Neural progenitor cell (in vitro differentiated cells): ENCODE data around the gene TSC22D2. TPM values are rescaled to one million over a fixed set of nuclear protein-coding genes. Genes with fewer than 3 reads are reported as not detected.

Experiments
- DNase-seq: peaks from one replicate; pipeline ENCODE4 v3.0.0-alpha.2; 2016; ENCODE audit warnings: low spot score
- H2AFZ ChIP-seq: fragments of 200-600 bp; sonication (generic); replicated peaks from 2 replicates; pipeline ENCODE4 v1.6.1; 2016; ENCODE audit warnings: antibody characterized with exemption
- H3F3A ChIP-seq: fragments of 200-600 bp; sonication (generic); 2 replicates; pipeline ENCODE4 v1.6.1; 2016; ENCODE audit warnings: antibody characterized with exemption, low read depth
- H3K27ac ChIP-seq: fragments of 200-600 bp; sonication (generic); 2 replicates; pipeline ENCODE4 v1.5.1; 2016; ENCODE audit warnings: mild to moderate bottlenecking
- H3K27me3 ChIP-seq: fragments of 200-600 bp; sonication (generic); 2 replicates; pipeline ENCODE4 v1.6.1; 2016; ENCODE audit warnings: mild to moderate bottlenecking, moderate library complexity
- H3K36me3 ChIP-seq: fragments of 200-600 bp; sonication (generic); 2 replicates; pipeline ENCODE4 v1.5.1; 2016
- H3K4me1 ChIP-seq: fragments of 200-600 bp; sonication (generic); 2 replicates; pipeline ENCODE4 v1.6.1; 2016; ENCODE audit warnings: mixed run types
- H3K4me2 ChIP-seq: fragments of 200-600 bp; sonication (generic); 2 replicates; pipeline ENCODE4 v1.6.1; 2016
- H3K4me3 ChIP-seq: fragments of 200-600 bp; sonication (generic); 2 replicates; pipeline ENCODE4 v1.5.1; 2016
- H3K79me2 ChIP-seq: fragments of 200-600 bp; sonication (generic); 2 replicates; pipeline ENCODE4 v1.6.1; 2016; ENCODE audit warnings: low read depth
- H3K9ac ChIP-seq: fragments of 200-600 bp; sonication (generic); 2 replicates; pipeline ENCODE4 v1.6.1; 2016
- H3K9me3 ChIP-seq: fragments of 200-600 bp; sonication (generic); 2 replicates; pipeline ENCODE4 v1.5.1; 2016; ENCODE audit warnings: low read depth
- H4K20me1 ChIP-seq: fragments of 200-600 bp; sonication (generic); 2 replicates; pipeline ENCODE4 v1.6.1; 2016; ENCODE audit warnings: low read depth
- H3K27ac Mint-ChIP-seq: 3 replicates; pipeline ENCODE4 v1.8.0; 2021; ENCODE audit warnings: mixed read lengths
- H3K27me3 Mint-ChIP-seq: 2 replicates; pipeline ENCODE4 v1.8.0; 2022; ENCODE audit warnings: low read depth, mild to moderate bottlenecking, inconsistent platforms, moderate library complexity, mixed read lengths; ENCODE audit not compliant: insufficient read depth
- H3K36me3 Mint-ChIP-seq: 3 replicates; pipeline ENCODE4 v1.8.0; 2021; ENCODE audit warnings: mixed read lengths
- H3K4me1 Mint-ChIP-seq: 3 replicates; pipeline ENCODE4 v1.8.0; 2021; ENCODE audit warnings: mixed read lengths
- H3K4me3 Mint-ChIP-seq: 3 replicates; pipeline ENCODE4 v1.8.0; 2021; ENCODE audit warnings: mild to moderate bottlenecking, moderate library complexity, mixed read lengths
- H3K9me3 Mint-ChIP-seq: 3 replicates; pipeline ENCODE4 v1.8.0; 2020; ENCODE audit warnings: mixed read lengths
- CTCF ChIP-seq: fragments of 200-600 bp; sonication (generic); IDR thresholded peaks from 2 replicates; pipeline ENCODE4 v1.5.1; 2017; ENCODE audit warnings: antibody characterized with exemption, mild to moderate bottlenecking
- EZH2 ChIP-seq: fragments of 200-600 bp; sonication (generic); IDR thresholded peaks from 2 replicates; pipeline ENCODE4 v1.6.1; 2017; ENCODE audit warnings: antibody characterized with exemption, mild to moderate bottlenecking, moderate library complexity
- EZH2phosphoT487 ChIP-seq: fragments of 200-600 bp; sonication (generic); IDR thresholded peaks from 2 replicates; pipeline ENCODE4 v1.6.1; 2017; ENCODE audit warnings: antibody characterized with exemption
- total RNA-seq: library from RNA; depleted of rRNA; stranded (reverse); fragments of >200 nt; gene quantifications from 2 replicates; pipeline ENCODE4 v1.2.3, GENCODE V29; 2015; ENCODE audit warnings: low replicate concordance

Gene TSC22D2
- total RNA-seq, 1 donor from 2014 or later = 18.7 TPM

- Mint-ChIP-seq H3K27ac (peak overlapping the region; percentile 72), H3K36me3 (peaks cover 7% of the 10 kb centered on the region), H3K9me3 (no peaks in the 10 kb centered on the region), H3K4me1 (peaks cover 37% of the 10 kb centered on the region), H3K4me3 (peak overlapping the region; percentile 97), H3K27me3 (no peaks in the 10 kb centered on the region)
- Histone ChIP-seq H3K9me3 (no peaks in the 10 kb centered on the region), H3K4me3 (peak overlapping the region; percentile 80), H3K9ac (peak overlapping the region; percentile 76), H3K4me2 (peak overlapping the region; percentile 97), H3F3A (peaks cover 24% of the 10 kb centered on the region), H3K27me3 (no peaks in the 10 kb centered on the region), H4K20me1 (peaks cover 52% of the 10 kb centered on the region), H3K36me3 (no peaks in the 10 kb centered on the region), H3K27ac (peak overlapping the region; percentile 99), H3K79me2 (peaks cover 52% of the 10 kb centered on the region), H3K4me1 (peaks cover 33% of the 10 kb centered on the region), H2AFZ (no peak overlapping the region)
- DNase-seq = no peak
- no peak for TF ChIP-seq EZH2phosphoT487
Observed at GRCh38 chr3:150409125-150409511, 1.0 kb downstream of the TSC22D2 start.

DNA sequence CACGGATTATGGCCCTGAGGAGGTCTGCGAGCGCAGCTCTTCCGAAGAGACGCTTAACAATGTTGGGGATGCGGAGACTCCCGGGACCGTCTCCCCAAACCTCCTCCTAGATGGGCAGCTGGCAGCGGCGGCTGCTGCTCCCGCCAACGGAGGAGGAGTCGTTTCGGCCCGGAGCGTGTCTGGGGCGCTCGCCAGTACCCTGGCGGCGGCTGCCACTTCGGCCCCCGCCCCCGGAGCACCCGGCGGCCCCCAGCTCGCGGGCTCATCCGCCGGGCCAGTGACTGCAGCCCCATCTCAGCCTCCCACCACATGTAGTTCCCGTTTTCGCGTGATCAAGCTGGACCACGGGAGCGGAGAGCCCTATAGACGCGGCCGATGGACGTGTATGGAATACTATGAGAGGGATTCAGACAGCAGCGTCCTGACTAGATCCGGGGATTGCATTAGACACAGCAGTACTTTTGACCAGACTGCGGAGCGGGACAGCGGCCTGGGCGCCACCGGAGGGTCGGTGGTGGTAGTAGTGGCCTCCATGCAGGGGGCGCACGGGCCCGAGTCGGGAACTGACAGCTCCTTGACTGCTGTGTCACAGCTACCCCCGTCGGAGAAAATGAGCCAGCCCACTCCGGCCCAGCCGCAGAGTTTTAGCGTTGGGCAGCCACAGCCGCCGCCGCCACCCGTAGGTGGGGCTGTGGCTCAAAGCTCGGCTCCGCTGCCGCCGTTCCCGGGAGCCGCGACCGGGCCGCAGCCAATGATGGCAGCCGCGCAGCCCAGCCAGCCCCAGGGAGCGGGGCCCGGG lies 1.6 kb downstream of the TSC22D2 start:
- Histone ChIP-seq H3K4me3 (peak overlapping the region; percentile 80), H3K4me1 (peaks cover 39% of the 10 kb centered on the region), H3F3A (peaks cover 24% of the 10 kb centered on the region), H3K9me3 (no peaks in the 10 kb centered on the region), H3K27me3 (no peaks in the 10 kb centered on the region), H3K27ac (peak overlapping the region; percentile 99), H2AFZ (no peak overlapping the region), H3K36me3 (no peaks in the 10 kb centered on the region), H3K4me2 (peak overlapping the region; percentile 97), H4K20me1 (peaks cover 58% of the 10 kb centered on the region), H3K9ac (peak overlapping the region; percentile 76), H3K79me2 (peaks cover 58% of the 10 kb centered on the region)
- TF ChIP-seq CTCF (peak; percentile 56), EZH2phosphoT487 (no peak)
- DNase-seq = peak; percentile 93
- Mint-ChIP-seq H3K27ac (peak overlapping the region; percentile 87), H3K27me3 (no peaks in the 10 kb centered on the region), H3K4me3 (peak overlapping the region; percentile 97), H3K4me1 (peaks cover 43% of the 10 kb centered on the region), H3K9me3 (no peaks in the 10 kb centered on the region), H3K36me3 (peaks cover 8% of the 10 kb centered on the region)

GRCh38 chr3:150410311-150411105 lies 2.4 kb downstream of the TSC22D2 start:
- peaks cover 47% of the 10 kb centered on the region for H3K4me1 Mint-ChIP-seq
- H3K9me3 Mint-ChIP-seq = no peaks in the 10 kb centered on the region
- Histone ChIP-seq H3K9me3 (no peaks in the 10 kb centered on the region), H3K36me3 (no peaks in the 10 kb centered on the region), H3K4me3 (peak overlapping the region; percentile 80), H3K9ac (peak overlapping the region; percentile 76), H3K27me3 (no peaks in the 10 kb centered on the region), H4K20me1 (peaks cover 66% of the 10 kb centered on the region), H2AFZ (no peak overlapping the region), H3K4me1 (peaks cover 44% of the 10 kb centered on the region), H3F3A (peaks cover 24% of the 10 kb centered on the region), H3K79me2 (peaks cover 66% of the 10 kb centered on the region), H3K4me2 (peak overlapping the region; percentile 97), H3K27ac (no peak overlapping the region)
- H3K4me3 Mint-ChIP-seq = peak overlapping the region; percentile 97
- H3K27ac Mint-ChIP-seq = peak overlapping the region; percentile 46
- no peaks in the 10 kb centered on the region for H3K27me3 Mint-ChIP-seq
- TF ChIP-seq CTCF (no peak), EZH2 (no peak), EZH2phosphoT487 (no peak)
- peak; percentile 43 for DNase-seq
- peaks cover 11% of the 10 kb centered on the region for H3K36me3 Mint-ChIP-seq
